GM12878 (cell line): ENCODE results near the gene ZNF888. TPM values are rescaled to one million over a fixed set of nuclear protein-coding genes. Genes with fewer than 3 reads are reported as not detected.

ENCODE experiments used
- CREB1 ChIP-seq: IDR thresholded peaks from 2 replicates; pipeline ENCODE4 v1.6.1; 2012; ENCODE audit warnings: low read depth, mild to moderate bottlenecking, inconsistent platforms
- IRF3 ChIP-seq: fragments of 450-650 bp; IDR thresholded peaks from 2 replicates; pipeline ENCODE4 v1.6.1; 2014; ENCODE audit warnings: mild to moderate bottlenecking
- SUPT20H ChIP-seq: IDR thresholded peaks from 2 replicates; pipeline ENCODE4 v1.6.1; 2011; ENCODE audit warnings: low read depth, mild to moderate bottlenecking, low read length, moderate library complexity, borderline replicate concordance; ENCODE audit not compliant: control insufficient read depth
- TBL1XR1 ChIP-seq: IDR thresholded peaks from 2 replicates; pipeline ENCODE4 v1.6.1; 2012; ENCODE audit warnings: low read depth, low read length, improper control_type of control experiment
- ZNF207 ChIP-seq: fragments of 450-650 bp; IDR thresholded peaks from 2 replicates; pipeline ENCODE4 v1.6.1; 2014; ENCODE audit warnings: antibody characterized with exemption, mild to moderate bottlenecking, borderline replicate concordance
- polyA plus RNA-seq, 11 experiments: library from polyadenylated mRNA; depleted of rRNA in 4 of 11; unstranded in 6 of 11; stranded (reverse) in 5 of 11; fragments of >200 nt; fragmentation: Nextera tagmentation in 4 of 11; fragmentation: Illumina TruSeq in 1 of 11; extraction: Ambion mirVana in 4 of 11; extraction: Trizol in 1 of 11; gene quantifications; 1 replicate in 1 of 11; 2 replicates in 10 of 11; pipeline versions ENCODE4 v1.2.1 to v1.2.3, GENCODE V29; 2011 to 2016; ENCODE audit warnings: inconsistent platforms in 2 of 11, missing spikeins in 2 of 11, low read depth in 1 of 11
- total RNA-seq, 4 experiments: library from RNA; depleted of rRNA in 3 of 4; stranded (reverse); fragments of >200 nt in 3 of 4; fragmentation: Illumina TruSeq in 1 of 4; extraction: Trizol in 1 of 4; gene quantifications; 2 replicates each; pipeline versions ENCODE4 v1.2.1 to v1.2.3, GENCODE V29; 2013 to 2021
- TF ChIP-seq, protein P1 (sequence below): fragments of 450-650 bp; IDR thresholded peaks from 2 replicates; pipeline ENCODE4 v1.6.1; 2017; ENCODE audit warnings: mild to moderate bottlenecking, moderate library complexity

The ZNF888 gene
- total and polyA plus RNA-seq, 10 of the 15 experiments (the other 5 are each of a cell fraction or from before 2014, with no cell fraction given) = 0.26 to 4.3 (median 2.7) TPM

DNA sequence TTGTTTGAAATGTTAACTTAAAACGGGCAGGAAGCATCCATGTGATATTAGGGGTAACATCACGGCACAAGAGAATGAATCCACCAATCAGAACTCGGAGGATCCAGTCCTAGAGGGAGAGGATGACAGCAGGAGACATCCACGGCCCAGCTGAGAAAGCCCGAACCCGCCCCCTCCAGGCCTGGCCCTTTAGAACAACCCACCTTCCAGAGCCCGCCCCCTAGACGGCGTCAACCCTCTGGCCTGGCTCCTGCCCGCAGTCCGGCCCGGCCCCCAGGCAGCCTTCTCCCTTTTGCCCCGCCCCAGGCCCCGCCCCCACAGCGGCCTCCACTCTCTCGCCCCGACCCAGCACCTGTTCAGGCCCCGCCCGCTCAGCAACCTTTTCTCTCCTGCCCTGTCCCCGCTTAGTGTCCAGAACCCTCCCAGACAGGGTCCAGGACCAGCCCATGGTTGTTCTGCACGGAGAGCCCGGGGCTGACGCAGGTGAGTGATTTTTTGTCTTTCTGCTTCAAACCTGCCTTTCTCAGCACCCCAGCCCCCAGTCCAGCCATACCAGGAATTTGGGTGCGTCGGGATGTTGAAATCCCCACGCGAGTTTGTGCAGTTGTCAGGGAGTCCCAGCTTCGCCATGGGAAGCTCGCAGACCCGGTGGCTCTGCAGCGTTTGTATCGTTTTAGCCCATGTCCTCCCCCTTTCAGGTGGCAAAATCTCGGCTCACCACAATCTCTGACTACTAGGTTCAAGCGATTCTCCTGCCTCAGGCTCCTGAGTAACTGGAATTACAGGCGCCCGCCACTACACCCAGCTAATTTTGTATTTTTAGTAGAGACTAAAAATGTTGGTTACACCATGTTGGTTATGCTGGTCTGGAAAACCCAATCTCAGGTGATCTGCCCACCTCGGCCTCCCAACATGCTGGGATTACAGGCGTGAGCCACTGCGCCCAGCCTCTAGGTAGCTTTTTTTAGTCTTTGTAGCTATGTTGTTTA, 23.4 kb upstream of the ZNF888 start (continued):
- TF ChIP-seq, protein P1, sequence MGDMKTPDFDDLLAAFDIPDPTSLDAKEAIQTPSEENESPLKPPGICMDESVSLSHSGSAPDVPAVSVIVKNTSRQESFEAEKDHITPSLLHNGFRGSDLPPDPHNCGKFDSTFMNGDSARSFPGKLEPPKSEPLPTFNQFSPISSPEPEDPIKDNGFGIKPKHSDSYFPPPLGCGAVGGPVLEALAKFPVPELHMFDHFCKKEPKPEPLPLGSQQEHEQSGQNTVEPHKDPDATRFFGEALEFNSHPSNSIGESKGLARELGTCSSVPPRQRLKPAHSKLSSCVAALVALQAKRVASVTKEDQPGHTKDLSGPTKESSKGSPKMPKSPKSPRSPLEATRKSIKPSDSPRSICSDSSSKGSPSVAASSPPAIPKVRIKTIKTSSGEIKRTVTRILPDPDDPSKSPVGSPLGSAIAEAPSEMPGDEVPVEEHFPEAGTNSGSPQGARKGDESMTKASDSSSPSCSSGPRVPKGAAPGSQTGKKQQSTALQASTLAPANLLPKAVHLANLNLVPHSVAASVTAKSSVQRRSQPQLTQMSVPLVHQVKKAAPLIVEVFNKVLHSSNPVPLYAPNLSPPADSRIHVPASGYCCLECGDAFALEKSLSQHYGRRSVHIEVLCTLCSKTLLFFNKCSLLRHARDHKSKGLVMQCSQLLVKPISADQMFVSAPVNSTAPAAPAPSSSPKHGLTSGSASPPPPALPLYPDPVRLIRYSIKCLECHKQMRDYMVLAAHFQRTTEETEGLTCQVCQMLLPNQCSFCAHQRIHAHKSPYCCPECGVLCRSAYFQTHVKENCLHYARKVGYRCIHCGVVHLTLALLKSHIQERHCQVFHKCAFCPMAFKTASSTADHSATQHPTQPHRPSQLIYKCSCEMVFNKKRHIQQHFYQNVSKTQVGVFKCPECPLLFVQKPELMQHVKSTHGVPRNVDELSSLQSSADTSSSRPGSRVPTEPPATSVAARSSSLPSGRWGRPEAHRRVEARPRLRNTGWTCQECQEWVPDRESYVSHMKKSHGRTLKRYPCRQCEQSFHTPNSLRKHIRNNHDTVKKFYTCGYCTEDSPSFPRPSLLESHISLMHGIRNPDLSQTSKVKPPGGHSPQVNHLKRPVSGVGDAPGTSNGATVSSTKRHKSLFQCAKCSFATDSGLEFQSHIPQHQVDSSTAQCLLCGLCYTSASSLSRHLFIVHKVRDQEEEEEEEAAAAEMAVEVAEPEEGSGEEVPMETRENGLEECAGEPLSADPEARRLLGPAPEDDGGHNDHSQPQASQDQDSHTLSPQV = no peak
- TF ChIP-seq TBL1XR1 (no peak), IRF3 (no peak), SUPT20H (no peak), ZNF207 (no peak), CREB1 (no peak)
- TF ChIP-seq, all 136 proteins: peak for 0
